DND-41 (cell line): ENCODE measurements around the gene EFCAB13.

Experiments used
- EZH2 ChIP-seq: IDR thresholded peaks from 3 replicates; pipeline ENCODE4 v1.6.1; 2012; ENCODE audit warnings: borderline replicate concordance, low read depth, mild to moderate bottlenecking, moderate library complexity, low read length, inconsistent platforms; ENCODE audit not compliant: severe bottlenecking
- TF ChIP-seq, protein P1 (sequence below): IDR thresholded peaks from 2 replicates; pipeline ENCODE4 v1.5.1; 2012; ENCODE audit warnings: borderline replicate concordance, low read length, moderate library complexity, mild to moderate bottlenecking; ENCODE audit not compliant: poor library complexity, severe bottlenecking; ENCODE audit errors: extremely low read depth

DNA sequence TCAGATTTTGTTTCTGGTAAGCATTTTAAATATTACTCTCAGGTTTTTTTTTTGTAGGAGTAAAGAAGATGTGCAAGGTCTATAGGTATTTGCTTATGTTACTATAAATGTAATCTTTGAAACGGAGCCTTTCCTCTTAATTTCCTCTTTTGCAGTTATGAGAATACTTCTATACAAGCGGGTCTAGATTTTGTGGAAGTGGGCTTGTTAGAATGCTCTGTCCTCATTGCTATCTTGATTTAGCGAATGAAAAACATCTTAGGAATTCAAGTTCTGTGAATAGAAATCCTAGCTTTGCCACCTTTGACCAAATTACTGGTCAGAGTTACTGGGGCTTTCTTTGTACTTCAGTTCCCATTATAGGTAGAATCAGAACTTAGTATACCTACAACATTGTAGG, 80.3 kb downstream of the EFCAB13 start:
- TF ChIP-seq, protein P1, sequence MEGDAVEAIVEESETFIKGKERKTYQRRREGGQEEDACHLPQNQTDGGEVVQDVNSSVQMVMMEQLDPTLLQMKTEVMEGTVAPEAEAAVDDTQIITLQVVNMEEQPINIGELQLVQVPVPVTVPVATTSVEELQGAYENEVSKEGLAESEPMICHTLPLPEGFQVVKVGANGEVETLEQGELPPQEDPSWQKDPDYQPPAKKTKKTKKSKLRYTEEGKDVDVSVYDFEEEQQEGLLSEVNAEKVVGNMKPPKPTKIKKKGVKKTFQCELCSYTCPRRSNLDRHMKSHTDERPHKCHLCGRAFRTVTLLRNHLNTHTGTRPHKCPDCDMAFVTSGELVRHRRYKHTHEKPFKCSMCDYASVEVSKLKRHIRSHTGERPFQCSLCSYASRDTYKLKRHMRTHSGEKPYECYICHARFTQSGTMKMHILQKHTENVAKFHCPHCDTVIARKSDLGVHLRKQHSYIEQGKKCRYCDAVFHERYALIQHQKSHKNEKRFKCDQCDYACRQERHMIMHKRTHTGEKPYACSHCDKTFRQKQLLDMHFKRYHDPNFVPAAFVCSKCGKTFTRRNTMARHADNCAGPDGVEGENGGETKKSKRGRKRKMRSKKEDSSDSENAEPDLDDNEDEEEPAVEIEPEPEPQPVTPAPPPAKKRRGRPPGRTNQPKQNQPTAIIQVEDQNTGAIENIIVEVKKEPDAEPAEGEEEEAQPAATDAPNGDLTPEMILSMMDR = no peak
- TF ChIP-seq EZH2 = no peak
